NAMALWA (cell line): ENCODE data around the gene LRRC7.

ENCODE experiments used
- DNase-seq: peaks from one replicate; pipeline ENCODE4 v3.0.0-alpha.2; 2015; ENCODE audit warnings: low spot score

The LRRC7 gene

GRCh38 chr1:69567652-69568420, at the start of gene LRRC7:
LRRC7 (plus strand) TSS chr1:69567922; CDS start chr1:69568640, 718 bp downstream.
- no peak for DNase-seq

GRCh38 chr1:69519006-69519405, 48.7 kb upstream of the LRRC7 start:
- no peak for DNase-seq

DNA sequence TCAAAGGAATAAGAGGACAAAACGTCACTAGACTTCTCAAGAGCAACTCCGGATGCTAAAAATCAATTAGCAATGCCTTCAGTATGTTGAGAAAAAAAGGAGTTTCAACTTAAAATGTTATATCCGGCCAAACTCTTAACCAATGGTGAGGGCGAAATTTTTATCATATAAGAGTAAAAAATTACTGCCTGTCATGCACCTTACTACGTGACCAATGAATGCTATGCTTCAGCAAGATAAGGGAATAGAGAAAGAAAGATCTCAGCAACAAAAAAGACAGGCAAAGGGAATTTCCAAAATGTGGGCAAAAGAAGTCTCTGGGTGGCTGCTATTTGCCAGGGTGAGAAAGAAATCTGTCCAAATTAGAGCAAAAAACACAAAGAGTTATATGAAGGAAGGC, 47.4 kb upstream of the LRRC7 start:
- DNase-seq: no peak

DNA sequence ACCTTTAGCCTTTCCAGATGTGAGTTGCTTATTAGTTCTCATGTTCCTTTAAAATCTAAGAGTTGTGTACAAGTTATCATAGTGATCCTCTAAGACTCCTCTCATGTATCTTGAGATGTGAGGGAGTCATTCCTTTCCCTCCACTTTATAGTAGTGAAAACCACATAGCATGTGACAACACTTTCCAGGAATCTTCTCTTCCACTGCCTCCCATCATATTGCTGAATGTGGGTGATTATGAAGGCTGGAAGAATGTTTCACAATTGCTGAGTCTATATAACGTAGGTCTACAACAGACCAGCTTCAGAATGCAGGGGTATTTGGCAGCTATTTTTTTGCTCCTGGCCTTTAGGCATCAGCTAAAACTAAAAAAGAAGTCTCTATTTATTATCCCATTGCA, 44.7 kb upstream of the LRRC7 start:
- no peak for DNase-seq

- no peak for DNase-seq
These were observed 44.3 kb upstream of the LRRC7 start for GRCh38 chr1:69523461-69523860.

DNA sequence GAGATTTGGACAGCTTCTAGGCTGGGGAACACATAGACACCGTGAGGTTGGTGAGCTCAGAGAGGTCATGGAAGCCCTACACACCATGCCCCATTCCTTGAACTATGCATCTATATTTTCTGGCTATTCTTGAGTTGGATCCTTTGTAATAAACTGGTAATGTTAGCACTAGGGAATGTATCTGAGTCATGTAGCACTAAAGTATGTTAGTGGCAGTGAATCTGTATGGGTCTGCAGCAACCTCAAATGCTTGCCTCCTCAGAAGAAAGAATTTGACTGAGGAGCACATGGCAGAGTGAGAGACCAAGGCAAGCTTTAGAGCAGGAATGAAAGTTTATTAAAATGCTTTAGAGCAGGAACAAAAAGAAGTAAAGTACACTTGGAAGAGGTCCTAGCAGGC, 43.7 kb upstream of the LRRC7 start:
- DNase-seq: no peak

GRCh38 chr1:69527273-69527672, 40.4 kb upstream of the LRRC7 start:
- no peak for DNase-seq

DNA sequence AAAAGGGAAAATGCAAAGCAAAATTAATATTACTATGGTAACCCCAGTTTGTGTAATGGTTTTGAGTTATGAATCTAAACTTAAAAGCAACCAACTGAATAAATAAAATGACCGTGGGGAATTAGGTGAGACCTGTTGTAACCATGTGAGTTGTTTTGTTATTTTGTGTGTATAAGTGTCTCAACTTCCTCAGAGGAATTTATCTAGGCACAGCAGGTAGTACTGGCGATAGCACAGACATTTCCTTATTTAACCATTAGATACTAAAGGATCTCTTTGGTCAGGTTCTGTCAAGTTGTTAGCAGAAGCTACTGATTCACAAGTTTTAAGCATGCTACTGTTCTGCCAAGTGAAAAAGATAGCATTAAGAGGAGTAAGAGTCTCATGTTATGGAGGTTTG, 39.3 kb upstream of the LRRC7 start:
- DNase-seq: no peak

GRCh38 chr1:69533343-69533742, 34.4 kb upstream of the LRRC7 start:
- no peak for DNase-seq

DNA sequence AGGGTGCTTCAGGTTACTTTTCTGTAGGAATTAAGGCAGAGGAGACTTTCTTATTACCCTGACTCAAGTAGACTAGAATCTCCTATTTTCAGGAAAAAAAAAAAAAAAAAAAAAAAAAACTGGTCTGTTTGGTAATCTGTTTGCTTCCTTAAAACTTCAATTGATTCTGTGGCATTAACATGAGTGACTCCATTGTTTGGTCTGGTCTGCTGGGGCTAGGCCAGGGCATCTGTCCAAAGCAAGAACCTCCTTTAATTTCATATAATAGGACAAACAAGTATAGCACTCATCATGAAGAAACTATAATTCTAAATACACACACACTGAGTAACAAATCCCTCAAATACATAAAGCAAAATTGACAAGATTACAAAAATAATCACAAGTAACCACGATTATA, 32.9 kb upstream of the LRRC7 start:
- DNase-seq: no peak

DNA sequence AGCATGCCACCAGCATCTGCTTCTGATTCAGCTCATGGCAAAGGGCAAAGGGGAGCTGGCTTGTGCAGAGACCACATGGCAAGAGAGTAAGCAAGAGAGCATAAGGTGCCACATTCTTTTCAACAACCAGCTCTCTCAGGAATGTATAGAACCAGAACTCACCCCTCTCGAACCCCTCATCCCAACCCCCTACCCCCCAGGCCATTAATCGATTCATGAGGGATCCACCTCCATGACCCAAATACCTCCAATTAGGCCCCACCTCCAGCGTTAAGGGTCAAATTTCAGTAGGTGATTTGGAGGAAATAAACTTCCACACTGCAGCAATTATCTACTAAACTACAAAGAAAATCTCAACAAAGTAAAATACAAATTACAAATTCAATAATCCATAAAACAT, 32.2 kb upstream of the LRRC7 start:
- no peak for DNase-seq

GRCh38 chr1:69540052-69540451, 27.7 kb upstream of the LRRC7 start:
- no peak for DNase-seq

GRCh38 chr1:69551476-69552324, 16.0 kb upstream of the LRRC7 start:
- peak; percentile 6 for DNase-seq

GRCh38 chr1:69553726-69554125, 14.0 kb upstream of the LRRC7 start:
- no peak for DNase-seq

DNA sequence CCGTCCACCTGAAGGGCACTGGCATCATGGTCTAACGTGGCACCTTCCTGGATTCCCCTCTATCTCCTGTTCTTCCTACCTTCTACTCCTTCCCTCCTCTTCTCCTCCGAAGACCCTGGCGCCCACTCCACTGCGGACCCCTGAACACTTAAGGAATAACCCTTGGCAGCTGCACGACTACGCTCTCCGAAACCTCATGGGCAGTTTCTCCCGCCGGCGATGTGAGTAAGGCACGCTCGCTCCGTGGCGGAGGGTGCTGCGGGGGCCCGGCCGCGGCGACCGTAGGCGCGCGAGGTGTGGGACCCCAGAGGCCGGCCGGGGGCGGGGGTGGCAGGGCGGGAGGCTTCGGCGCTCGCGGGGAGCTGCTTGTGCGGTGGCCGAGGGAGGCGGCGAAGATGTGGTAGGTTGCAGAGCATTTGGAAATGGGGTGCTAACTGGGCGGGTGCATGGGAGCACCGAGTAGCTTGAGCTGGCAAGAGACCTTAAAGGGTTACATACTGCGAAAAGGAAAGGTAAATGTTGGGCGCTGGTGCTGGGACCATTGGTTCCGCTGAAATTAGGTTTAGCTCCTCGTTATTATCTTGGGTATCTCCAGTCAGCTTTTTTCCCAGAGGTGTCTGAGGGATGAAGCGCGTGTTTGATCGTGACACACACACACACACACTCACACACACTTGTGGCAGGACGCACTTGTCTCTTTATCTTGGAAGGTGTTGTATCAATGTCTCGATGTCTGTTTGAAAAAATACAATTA, 876 bp downstream of the LRRC7 start:
- no peak for DNase-seq

DNA sequence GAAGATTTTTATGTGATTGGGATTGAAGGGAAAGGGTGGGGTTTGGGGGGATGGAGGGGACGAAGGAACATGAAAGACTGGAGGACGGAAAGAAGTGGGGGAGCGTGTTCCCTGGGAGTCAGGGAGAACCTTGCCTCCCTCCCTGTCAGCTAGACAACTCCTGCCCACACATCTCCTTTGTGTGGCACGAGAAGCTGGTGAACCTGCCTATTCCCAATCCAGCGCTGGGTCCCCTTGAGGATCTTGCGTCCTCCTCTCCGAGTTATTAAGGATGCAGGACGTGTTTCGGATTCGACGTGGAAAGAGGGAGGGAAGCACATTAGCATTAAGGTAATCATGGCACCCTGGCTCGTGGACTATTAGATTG, 1.4 kb downstream of the LRRC7 start:
- DNase-seq: no peak

- DNase-seq: no peak
These were observed 2.0 kb downstream of the LRRC7 start for GRCh38 chr1:69569576-69570328.

GRCh38 chr1:69570356-69570755, 2.6 kb downstream of the LRRC7 start:
- DNase-seq: no peak

DNA sequence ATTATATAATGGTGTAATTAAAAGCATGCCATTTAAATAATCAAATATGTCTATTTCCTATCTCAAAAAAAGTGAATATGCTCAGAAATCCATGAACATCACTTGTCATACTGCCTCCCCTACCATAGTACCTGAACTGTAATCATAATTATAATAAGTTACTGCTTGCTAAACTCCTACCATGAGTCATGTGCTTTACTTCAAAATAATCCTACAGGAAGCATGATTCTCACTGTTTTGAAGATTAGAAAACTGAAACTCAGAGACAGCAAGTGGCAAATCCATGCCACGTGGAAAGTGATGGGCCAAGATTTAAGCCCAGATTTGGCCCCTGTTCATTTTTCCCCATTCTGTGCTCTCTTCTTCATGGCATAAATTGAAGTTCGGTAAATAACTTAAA, 5.2 kb downstream of the LRRC7 start:
- no peak for DNase-seq

GRCh38 chr1:69573911-69574310, 6.2 kb downstream of the LRRC7 start:
- DNase-seq: no peak

- no peak for DNase-seq
These were observed 17.9 kb downstream of the LRRC7 start for GRCh38 chr1:69585666-69586065.

DNA sequence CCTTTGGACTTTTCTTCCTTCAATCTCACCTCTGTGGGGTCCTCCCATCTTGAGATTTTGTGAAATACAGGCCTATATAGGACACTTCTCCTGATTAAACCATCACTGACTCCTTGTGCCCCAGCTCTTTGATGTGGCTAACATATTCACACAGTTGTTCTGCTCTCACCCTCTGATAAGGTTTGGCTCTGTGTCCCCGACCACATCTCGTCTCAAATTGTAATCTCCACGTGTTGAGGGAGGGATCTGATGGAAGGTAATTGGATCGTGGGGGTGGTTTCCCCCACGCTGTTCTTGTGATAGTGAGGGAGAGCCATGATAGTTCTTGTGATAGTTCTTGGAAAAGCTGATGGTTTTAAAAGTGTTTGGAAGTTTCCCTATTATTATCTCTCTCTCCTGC, 19.7 kb downstream of the LRRC7 start:
- no peak for DNase-seq
